Retinal pigment epithelial cell (primary cell): ENCODE measurements around the gene TP53BP1.
"Not testable (repeated sequence)": the region's sequence is repeated elsewhere in the genome, so short reads cannot be mapped to it uniquely, and the experiment has no call there.

ENCODE experiments used
- DNase-seq: peaks from one replicate; pipeline ENCODE4 v3.0.0-alpha.2; 2010; ENCODE audit warnings: low read depth
- H3K4me3 ChIP-seq: 2 replicates; pipeline ENCODE4 v1.5.1; 2011; ENCODE audit warnings: mild to moderate bottlenecking, low read length, control low read depth, moderate library complexity
- CTCF ChIP-seq: conservative IDR thresholded peaks from 2 replicates; pipeline ENCODE4 v1.5.1; 2011; ENCODE audit warnings: low read depth, low read length, control low read depth, inconsistent platforms

Gene TP53BP1

GRCh38 chr15:43492673-43493601 is at the start of gene TP53BP1:
Gene TP53BP1 (minus strand): TSS chr15:43493156. CDS start chr15:43493043, 113 bp downstream.
- DNase-seq, result peak; percentile 72
- TF ChIP-seq CTCF, result no peak
- peak within 1 kb of the TSS; percentile 96 for H3K4me3 ChIP-seq

GRCh38 chr15:43541785-43542184 is 48.8 kb upstream of the TP53BP1 start:
- no peak for TF ChIP-seq CTCF
- no peak for DNase-seq
- no peak overlapping the region for H3K4me3 ChIP-seq

DNA sequence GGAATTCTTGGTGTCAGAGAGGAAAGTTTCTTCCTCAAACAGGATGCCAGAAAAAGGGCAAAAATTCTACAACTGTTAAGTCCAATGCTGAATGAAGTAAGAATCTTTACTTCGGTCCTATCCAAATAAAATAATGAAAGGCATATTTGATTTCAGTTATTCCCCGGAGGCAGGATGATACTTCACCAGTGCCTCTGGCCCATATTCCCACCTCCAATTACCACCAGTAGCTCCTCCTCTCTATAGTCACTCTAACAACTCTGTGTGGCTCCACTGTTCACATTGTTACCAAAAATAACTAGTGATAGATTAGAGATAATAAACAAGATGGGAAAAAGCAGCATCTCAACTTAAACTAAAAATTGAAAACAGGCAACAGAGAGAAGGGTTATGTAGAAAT is 45.1 kb upstream of the TP53BP1 start:
- no peak overlapping the region for H3K4me3 ChIP-seq
- DNase-seq, result no peak
- no peak for TF ChIP-seq CTCF

- no peak for TF ChIP-seq CTCF
- no peak for DNase-seq
- no peak overlapping the region for H3K4me3 ChIP-seq
Measured at GRCh38 chr15:43534897-43535296, 41.9 kb upstream of the TP53BP1 start.

- H3K4me3 ChIP-seq, DNase-seq: not testable (repeated sequence)
Measured at GRCh38 chr15:43532826-43533225, 39.9 kb upstream of the TP53BP1 start.

DNA sequence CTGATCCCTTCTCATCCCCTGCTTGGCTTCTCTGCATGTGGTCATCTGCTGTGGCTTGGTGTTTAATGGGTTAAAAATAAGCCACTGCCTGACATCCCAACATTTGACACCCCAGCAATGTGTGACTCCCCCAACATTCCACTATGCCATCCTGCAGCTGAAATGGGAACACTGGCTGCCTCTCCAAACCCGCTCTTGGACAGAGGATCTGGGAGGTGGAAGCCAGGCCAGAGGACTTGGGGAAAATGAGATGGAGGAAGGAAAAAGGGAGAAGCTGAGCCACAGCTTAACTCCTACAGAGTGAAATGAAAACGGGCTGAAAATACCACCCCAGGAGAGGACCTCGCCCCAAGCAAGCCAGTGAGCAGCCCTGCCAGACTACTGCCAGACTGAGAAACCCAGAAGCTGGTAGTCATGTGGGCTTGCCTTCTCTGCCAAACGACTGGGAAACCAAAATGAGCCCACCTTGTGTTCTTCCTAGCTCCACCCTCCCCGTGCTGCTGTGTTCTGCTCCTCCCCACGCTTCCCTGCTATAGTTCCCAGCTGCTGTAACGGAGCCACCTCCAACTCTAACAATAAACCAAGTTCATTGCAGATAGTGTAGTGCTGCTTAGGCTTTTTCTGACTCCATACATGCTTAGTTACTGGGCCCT is 38.2 kb upstream of the TP53BP1 start:
- no peak for DNase-seq
- H3K4me3 ChIP-seq, result no peak overlapping the region

More for the DNA sequence above, 38.2 kb upstream of the TP53BP1 start:
- TF ChIP-seq CTCF, result no peak
